Ramos (cell line): Measurements from ENCODE around the gene DCTN2.

Experiments
- in situ Hi-C: fragments of 300-500 bp; cut with MboI; formaldehyde crosslinking; loops from one replicate; pipeline ENCODE4 v1.14.3; 2022; ENCODE audit warnings: low sequenced_read_pairs; ENCODE audit not compliant: unreplicated experiment

Gene DCTN2

DNA sequence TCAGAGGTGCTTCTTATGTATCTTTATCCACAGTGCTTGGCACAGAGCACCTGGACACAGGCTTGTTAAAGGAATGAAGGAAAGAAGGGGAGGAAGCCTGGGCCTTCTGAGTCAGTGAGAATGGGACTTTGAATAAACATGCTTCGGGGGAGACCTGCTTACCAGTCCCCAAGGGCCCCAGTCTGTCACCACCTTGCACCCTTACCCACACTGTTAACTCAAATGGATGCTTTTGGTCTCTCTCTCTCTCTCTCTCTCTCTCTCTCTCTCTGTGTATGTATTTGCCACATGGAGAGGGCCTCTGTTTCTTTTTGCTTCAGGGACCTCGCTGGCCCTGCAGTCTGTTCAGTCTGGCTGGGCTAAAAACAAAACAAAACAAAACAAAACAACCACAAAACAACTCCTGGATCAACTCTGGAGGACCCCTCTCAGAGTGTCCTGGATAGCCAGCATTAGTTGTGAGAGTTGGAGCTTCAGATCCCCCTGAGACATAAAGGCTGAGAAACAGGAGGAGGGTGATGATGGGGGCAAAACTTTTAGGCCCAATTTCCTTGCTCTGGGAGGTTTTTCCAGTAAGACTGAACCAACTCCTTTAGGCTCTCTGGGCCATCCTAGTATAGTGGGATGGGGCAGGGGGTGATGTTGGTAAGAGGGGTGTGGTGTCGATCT lies 4.8 kb upstream of the DCTN2 start:
- in situ Hi-C loops: no loop called here

DNA sequence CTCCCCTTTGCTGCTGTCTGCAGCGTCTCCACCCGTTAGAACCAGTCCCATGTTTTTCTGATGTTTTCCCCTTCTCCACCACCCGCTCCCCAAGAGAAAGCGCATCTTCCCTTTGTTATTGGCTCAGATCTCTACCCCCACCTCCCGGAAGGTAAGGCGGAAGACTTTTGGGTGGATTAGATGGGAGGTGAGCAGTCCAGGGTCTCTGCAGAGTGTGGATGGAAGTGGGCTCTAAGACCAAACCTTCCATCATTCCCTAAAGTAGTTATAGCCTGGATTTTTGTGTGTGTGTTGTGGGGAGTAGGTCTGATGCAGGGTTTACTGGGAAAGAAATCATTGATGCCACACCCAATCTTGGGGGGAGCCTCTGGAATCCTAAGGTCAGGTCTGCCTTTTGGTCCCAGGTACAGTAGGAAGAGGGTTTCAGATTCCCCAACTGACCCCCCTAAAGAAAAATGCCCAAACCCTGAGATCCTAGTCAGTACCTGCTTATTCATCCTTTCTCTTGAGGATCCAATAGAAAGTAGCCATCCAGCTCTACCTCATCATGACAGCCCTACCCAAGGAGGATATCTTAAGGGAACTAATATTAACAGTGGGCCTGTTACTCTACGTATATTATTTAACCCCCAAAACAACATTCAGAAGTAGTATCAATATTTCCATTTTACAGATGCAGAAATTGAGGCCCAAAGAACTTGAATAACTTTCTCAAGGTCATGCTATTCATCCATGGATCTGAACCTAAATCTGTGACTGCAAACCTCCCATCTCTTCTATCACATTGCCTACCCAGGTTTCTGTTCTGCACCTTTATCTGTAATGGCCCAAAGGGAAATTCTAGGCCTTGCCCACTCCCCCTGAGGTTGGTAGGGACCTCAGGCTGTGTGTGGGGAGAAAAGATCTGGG lies 3.9 kb upstream of the DCTN2 start:
- in situ Hi-C loops: no loop called here

DNA sequence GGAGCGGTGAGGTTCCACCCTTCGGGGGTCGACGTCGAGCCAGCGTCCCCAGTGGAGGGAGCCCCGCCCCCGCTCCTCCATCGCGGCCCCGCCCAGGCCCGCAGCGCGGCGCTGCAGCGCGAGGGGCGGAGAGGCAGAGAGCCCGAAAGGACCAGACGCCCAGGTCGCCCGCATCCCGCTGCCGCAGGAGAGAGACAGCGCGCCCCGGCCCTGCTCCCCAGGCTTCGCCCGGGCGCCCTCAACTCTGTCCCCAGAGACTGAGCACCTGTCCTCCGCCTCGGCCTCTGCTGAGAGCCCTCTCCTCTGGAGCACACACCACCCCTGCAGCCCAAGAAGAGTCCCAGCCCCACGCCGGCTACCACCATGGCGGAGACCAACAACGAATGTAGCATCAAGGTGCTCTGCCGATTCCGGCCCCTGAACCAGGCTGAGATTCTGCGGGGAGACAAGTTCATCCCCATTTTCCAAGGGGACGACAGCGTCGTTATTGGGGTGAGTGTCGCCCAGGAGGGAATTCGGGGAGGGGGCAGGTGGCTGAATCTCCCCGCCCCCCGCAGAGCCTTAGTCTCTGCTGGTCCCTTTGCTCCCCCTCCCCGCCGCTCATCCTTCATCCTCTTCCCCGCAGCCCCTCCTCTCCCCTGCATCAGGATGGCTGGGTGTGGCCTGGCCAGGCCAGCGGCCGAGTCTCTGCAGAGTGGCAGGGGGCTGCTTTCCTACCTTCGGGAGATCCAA lies 3.1 kb upstream of the DCTN2 start, which contains the start of gene KIF5A:
Gene KIF5A, plus strand, starts transcription at position 136 of the 732 bp plus-strand sequence. Its CDS starts 228 bp downstream, at position 364.
- in situ Hi-C loops: no loop called here

DNA sequence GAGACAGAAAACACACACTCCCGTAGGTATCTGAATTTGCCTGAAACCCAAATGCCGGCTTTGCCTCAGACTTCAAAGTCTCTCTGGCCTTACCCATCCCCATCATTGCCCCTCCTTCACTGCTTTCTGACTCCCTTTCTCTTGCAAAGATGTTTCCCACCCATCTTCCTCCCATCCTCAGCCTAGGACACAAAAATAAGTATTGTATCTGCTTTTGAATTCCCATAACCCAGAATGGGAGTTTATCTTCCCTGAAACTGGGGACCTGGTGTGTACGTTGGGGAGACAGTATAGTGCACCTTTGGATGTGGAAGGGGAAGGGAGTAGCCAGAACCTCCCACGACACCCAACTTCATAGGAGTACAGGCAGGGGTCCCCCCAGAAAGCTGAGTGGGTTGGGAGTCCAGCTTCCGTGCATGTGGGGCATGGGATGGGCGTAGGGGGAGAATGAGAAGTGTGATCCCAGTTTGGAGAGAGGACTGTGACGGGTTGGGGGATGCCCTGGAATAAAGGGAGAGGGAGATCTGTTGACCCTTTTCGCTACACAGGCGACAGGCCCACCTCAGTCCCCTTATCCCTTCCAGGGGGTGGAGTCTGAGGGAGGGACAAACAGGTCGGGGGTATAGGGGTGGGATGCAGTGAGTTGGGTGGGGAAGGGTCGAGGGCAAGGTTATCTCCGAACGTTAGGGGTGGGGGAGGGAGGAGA lies 2.4 kb upstream of the DCTN2 start:
- in situ Hi-C loops: no loop called here

DNA sequence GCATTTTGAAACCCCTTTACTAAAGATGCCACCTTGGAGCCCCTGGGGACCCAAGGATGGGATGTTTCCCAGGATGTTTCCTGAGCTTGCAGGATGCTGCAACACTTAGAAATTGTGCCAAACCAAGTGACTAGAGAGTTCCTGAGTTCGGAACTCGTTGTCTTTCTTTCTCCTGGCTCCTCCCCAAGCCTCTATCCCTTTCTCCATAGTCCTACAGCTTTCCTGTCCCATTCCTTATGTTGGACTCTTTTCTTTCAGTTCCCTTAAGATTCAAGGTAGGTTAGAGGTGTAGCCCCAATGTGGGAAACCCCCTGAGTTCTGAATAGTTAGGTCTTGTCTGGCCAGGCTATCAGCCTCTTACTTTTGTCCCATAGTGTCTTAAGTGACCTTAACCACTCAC lies 1.5 kb upstream of the DCTN2 start:
- in situ Hi-C loops: no loop called here

DNA sequence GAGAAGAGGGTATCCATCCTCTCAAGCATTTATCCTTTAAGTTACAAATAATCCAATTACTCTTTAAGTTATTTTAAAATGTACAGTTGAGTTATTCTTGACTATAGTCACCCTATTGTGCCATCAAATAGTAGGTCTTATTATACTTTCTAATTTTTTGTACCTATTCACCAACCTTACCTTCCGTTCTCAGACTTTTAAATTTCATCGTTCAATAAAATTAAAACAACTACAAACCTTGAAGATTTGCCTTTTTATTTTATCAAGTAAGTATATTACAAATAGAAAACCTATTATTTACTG lies 972 bp upstream of the DCTN2 start:
- in situ Hi-C loops: no loop called here

DNA sequence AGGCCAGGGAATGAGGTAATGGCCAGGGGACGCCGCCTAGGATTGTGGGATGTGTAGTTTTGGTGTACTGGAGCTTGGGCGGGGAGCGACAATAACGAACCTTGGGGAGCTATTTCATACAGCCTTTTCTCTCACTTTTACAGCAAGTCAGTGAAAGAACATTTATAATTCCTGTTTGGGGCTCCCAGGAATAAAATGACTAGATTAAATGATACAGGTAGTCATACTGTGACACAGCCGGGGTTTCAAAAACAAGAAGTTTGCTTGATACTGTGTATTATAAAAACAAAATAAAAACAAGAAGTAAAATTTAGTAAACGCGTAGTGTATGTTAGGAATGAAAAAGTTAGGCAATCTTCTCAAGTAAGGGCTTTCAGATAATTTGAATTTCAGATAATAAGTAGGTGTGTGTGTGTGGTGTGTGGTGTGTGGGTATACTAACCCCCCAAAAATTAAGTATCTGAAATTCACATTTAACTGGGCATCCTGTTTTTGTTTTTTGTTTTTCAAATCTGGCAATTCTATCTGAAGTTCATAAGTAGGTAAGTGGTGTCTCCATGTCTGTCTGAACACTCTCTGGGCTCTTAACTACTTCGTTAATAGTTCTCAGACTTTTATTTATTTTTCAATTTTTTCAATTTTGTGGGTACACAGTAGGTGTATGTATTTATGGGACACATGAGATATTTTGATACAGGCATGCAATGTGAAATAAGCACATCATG lies 458 bp upstream of the DCTN2 start:
- in situ Hi-C loops: no loop called here

DNA sequence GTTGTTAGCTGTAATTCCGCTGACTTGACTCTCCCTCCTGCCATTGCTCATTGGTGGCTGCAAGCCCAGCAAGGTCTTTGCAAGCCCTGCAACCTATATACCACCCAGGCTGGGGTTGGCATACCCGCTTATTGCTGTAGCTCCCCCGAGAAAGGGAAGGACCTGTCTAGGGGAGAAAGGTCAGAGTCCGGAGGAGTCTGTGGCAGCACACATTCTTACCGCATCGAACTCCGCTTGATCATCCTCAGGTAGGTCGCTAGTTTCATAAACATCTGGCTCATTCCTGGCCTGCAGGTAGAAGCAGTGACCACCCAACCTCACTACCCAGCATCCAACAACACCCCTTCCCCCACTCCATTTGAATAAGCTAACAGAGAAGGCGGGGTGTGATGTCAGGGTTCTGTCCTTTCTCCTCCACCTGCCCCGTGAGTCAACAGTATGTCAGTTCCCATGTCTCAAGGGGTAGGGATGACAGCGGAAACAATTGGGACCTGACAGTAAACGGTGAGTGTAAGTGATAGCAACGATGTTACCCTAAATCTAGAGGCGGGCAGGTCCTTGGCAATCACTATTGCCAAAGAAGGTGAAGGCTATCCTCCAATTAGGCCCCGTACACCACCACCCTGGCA lies 1.1 kb downstream of the DCTN2 start:
- in situ Hi-C loops: no loop called here

DNA sequence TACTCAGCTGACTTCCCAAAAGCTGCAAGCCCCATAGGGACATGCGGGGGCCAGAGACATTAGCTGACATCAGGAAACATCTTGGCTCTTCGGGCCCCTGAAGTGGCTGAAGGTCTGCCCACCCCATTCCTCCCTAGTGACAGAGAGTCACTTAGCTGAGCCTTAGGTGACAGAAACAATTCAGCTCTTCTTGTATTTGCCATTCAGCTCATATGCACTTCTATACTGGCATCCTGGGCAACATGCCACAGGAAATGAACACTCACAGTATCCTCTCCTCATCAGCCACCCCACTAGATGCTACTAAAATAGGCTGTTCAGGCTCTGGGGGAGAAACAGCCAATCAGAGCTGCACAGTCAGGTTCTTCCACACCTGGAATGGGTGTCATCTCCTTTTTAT lies 3.4 kb downstream of the DCTN2 start:
- in situ Hi-C loops: no loop called here

DNA sequence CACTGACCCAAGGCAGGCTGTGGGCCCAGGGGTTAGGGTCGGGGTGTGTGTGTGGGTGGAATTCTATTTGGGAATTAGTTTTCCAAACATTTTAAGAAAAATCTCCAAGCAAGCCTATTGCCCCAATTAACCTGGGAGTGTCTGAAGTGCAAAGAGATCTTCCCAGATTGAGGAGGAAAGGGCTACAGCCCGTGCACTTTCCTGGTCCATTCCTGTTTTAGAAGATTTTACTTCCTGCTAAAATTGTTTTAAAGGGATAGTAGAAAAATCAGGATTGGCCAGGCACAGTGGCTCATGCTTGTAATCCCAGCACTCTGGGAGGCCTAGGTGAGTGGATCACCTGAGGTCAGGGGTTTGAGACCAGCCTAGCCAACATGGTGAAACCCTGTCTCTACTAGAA lies 5.3 kb downstream of the DCTN2 start:
- in situ Hi-C loops: no loop called here

DNA sequence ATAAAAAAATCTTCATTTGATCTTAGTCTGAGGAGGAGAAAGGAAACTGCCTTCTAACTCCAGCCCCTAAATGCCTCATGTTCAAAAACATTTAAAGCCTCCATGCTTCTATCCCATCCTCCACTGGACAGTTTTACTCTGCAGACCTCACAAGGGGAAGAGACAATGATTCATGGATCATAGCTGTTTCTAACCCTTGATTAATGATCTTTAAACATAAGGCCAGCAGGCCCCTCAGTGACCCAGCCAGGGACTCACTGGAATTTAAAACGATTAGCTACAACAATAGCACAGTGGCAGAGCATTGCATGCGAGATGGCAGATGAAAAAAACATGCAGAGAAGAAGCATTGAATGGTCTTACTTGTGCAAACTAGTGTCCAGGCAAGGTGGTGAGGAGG lies 6.0 kb downstream of the DCTN2 start:
- in situ Hi-C loops: no loop called here

DNA sequence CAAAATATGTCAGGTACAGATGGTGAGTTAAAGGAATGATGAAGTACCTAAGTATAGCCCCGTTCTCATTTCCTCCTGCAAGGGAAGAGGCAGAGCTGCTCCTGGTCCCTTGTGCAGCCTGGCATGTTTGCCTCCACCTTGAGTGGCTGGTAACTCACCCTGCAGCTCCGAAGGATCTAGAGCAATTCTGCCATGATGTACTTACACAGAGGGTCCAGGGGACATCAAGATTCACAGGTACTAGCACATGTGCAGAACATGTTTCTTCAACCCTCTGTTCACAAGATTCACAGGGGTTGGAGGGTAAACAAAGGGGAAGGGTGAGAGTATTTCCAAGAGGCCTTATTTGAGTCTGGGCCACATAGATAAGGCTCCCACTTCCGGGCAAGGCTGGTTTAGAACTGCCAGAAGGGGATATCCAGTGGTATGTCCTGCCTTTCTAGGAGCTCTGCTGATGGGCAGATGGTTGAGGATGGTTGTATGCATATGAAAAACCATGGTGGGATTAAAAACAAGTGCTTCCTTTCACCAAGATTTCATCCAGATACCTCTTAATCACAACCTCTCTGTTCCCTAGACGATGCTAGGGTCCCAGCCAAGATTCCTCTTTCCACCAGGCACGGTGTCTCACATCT lies 7.7 kb downstream of the DCTN2 start:
- in situ Hi-C loops: no loop called here

DNA sequence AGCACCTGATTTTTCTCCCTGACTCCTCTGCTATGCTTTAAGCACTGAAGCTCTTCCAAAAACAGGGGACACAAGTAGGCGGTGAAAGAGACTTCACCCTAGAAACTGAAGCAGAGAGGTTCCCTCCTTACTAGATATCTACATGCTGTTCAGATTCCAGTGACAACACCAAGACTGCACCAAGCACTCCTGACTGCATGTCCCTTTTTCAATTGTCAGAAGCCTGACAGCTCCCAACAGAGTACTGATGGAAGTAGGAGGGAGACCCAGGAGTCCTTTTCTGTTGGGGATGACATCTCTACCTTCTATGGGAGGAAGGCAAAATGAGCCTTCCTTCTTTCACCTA lies 10.4 kb downstream of the DCTN2 start:
- in situ Hi-C loops: no loop called here

DNA sequence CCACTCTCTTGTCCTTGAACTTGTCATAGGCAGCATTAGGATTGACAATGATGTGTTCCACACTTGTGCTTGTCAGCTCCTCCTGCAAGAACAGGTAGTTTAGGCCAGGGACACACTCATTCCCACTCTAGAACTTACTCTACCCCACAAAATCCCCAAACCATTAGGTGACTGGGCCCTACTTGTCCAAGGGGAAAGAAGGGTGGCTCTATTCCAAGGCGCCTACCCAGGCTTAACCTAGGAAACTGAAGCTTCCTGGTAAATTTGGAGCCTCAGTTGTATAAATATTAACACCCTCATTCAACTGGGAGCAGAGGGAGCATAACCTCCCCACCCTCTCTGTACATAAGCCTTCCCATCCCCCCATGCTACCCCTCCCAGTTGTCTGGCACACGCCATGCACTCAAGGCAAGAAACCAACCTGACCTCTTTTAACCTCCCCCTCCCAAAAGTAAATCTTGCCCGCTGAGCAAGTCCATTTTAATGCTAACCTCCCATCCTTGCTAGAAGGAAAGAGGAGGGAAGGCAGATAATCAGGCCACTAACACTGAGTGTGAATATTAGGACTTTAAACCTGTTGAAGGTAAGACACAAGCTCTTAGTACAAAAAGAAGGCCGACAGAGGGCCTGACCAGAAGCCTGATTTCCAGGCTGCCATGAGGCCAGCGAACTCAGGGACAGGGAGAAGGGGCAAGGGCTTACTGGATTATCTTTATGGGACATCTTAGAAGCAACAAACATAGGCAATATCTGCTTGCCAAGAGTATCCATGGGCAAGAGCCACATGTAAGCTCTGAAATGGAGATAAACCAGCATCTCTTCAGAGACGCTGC lies 11.0 kb downstream of the DCTN2 start:
- in situ Hi-C loops: no loop called here

DNA sequence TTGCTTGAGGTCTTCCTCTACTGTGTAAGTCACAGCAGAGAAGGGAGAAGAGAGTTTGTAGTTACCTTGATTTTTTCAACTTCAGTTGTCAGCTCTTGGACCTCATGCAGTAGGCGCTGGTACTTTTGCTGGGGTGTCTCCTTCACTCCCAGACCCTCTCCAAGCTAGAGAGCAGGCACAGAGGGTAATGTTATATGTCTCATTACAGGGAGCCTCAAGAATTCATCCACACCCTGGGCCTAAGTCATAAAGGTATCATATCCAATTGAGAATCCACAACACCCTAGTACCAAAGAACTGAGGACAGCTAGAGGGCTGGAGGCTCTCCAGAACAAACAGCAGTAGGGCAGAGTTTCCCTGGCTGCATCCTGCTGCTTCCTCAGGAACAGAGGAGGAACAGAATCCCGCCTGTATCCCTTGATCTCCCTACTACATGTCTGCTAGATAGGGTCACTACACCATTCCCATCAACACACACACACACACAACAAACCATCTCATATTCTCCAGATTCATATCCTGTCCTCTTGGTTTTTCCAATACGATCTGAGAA lies 11.9 kb downstream of the DCTN2 start:
- in situ Hi-C loops: no loop called here

DNA sequence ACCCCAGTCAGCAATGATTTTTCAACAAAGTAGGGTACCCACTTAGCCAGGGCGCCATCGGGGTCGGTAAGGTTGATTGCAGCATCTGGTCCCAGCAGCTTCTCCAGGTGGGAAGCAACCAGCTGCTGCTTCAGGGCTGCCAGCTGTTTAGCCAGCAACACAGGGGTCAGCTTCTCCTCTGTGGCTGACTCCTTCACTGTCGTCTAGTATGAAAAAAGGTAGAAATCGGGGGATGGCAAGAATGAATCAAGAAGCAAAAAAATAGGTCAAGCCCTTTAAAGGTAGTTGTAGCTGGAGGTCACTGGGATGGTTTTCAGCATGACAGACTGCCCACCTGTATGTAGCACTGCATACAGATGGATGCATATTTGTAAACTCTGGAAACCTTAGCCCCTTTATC lies 12.7 kb downstream of the DCTN2 start:
- in situ Hi-C loops: no loop called here

DNA sequence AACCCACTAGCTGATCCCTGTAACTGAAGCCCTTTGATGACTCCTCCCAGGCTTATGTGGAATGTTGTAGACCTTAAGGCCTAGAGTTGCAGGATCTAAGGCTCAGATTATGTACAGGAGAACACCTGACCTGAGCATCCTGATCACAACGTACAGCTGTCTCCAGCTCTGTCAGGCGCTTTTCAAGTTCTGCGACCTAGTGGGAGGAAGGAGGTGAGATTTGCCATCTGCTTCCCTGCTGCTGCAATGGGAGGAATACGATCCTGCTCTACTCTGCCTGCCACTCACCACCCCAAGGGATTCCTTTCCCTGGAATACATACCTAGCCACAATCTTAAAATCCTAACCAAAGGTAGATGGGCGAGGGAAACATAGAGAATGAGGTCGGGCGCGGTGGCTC lies 13.9 kb downstream of the DCTN2 start:
- in situ Hi-C loops: no loop called here

DNA sequence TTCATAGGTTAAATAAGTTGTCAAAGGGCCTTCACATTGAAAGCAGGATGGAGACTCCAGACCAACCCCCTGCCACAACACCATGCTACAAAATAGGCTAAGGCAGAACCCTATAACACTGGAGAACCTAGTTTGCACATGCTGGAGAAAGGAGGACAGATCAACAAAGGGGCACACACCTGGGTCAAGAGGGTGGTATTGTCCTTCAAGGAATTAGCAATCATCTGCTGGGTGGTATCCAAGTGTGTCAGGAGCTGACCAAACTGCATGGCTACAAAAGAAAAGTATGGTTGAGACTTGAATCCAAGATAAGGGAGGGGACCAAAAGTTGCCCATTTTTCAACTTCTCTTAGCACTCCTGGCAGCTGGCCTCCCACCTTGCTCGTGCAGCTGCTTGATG lies 15.2 kb downstream of the DCTN2 start:
- in situ Hi-C loops: no loop called here
